K562 (cell line): ENCODE data around the gene IL5. TPM values are rescaled to one million over a fixed set of nuclear protein-coding genes. Genes with fewer than 3 reads are reported as not detected.
A peak's percentile ranks its signal among the peaks of the same experiment; 100 is the strongest.

ENCODE experiments used
- CHCHD3 ChIP-seq: fragments of 250-450 bp; sonication (Bioruptor Pico); IDR thresholded peaks from 2 replicates; pipeline ENCODE4 v2.1.2; 2022; ENCODE audit warnings: mild to moderate bottlenecking
- ELK3 ChIP-seq: fragments of 450-650 bp; formaldehyde crosslinking; IDR thresholded peaks from 2 replicates; pipeline ENCODE4 v1.4.0; 2020; ENCODE audit warnings: mild to moderate bottlenecking
- FOXJ3 ChIP-seq: sonication (generic); formaldehyde crosslinking; IDR thresholded peaks from 2 replicates; pipeline ENCODE4 v1.4.0; 2020; ENCODE audit warnings: mild to moderate bottlenecking, missing genetic modification reagents
- HDAC2 ChIP-seq: fragments of 450-650 bp; IDR thresholded peaks from 2 replicates; pipeline ENCODE4 v1.6.1; 2016; ENCODE audit warnings: mild to moderate bottlenecking
- HNRNPL ChIP-seq: fragments of 200-400 bp; formaldehyde crosslinking; IDR thresholded peaks from 2 replicates; pipeline ENCODE4 v1.6.1; 2017; ENCODE audit warnings: low read depth, mild to moderate bottlenecking, low read length
- HNRNPLL ChIP-seq: fragments of 200-400 bp; formaldehyde crosslinking; IDR thresholded peaks from 2 replicates; pipeline ENCODE4 v1.6.1; 2017; ENCODE audit warnings: low read length, low read depth, mild to moderate bottlenecking; ENCODE audit not compliant: poor library complexity, severe bottlenecking
- ILF3 ChIP-seq: fragments of 450-650 bp; IDR thresholded peaks from 2 replicates; pipeline ENCODE4 v1.6.1; 2018; ENCODE audit warnings: antibody characterized with exemption, mild to moderate bottlenecking, moderate library complexity, borderline replicate concordance
- L3MBTL2 ChIP-seq: fragments of 450-650 bp; IDR thresholded peaks from 2 replicates; pipeline ENCODE4 v1.6.1; 2016; ENCODE audit warnings: mild to moderate bottlenecking, moderate library complexity
- MTA3 ChIP-seq: fragments of 450-650 bp; formaldehyde crosslinking; IDR thresholded peaks from 2 replicates; pipeline ENCODE4 v1.6.1; 2017; ENCODE audit warnings: mild to moderate bottlenecking, borderline replicate concordance
- NBN ChIP-seq: fragments of 450-650 bp; IDR thresholded peaks from 2 replicates; pipeline ENCODE4 v1.6.1; 2016; ENCODE audit warnings: low read depth, mild to moderate bottlenecking
- NR4A1 ChIP-seq, 2 experiments: fragments of 250-450 bp in 1 of 2; fragments of 450-650 bp in 1 of 2; sonication (Bioruptor Pico) in 1 of 2; IDR thresholded peaks; 2 replicates each; pipeline versions ENCODE4 v1.4.0 to v1.6.1; 2016 to 2020; ENCODE audit warnings: mild to moderate bottlenecking in 2 of 2, missing compliant biosample characterization in 1 of 2, missing genetic modification characterization in 1 of 2, moderate library complexity in 1 of 2
- POLR3A ChIP-seq: IDR thresholded peaks from 2 replicates; pipeline ENCODE4 v1.6.1; 2011; ENCODE audit warnings: borderline replicate concordance, mild to moderate bottlenecking, moderate library complexity; ENCODE audit not compliant: insufficient read length, insufficient read depth; ENCODE audit errors: extremely low read depth
- PRPF4 ChIP-seq: fragments of 200-400 bp; formaldehyde crosslinking; IDR thresholded peaks from one replicate; pipeline ENCODE4 v1.6.1; 2017; ENCODE audit warnings: low read length, low read depth, mild to moderate bottlenecking; ENCODE audit not compliant: insufficient read depth, poor library complexity, severe bottlenecking
- RFX7 ChIP-seq: fragments of 250-450 bp; sonication (Bioruptor Pico); IDR thresholded peaks from 2 replicates; pipeline ENCODE4 v1.5.1; 2021; ENCODE audit warnings: mild to moderate bottlenecking
- SMAD2 ChIP-seq: fragments of 150-350 bp; IDR thresholded peaks from 2 replicates; pipeline ENCODE4 v1.6.1; 2014; ENCODE audit warnings: low read depth, mild to moderate bottlenecking, low read length
- SOX6 ChIP-seq: fragments of 450-650 bp; IDR thresholded peaks from 2 replicates; pipeline ENCODE4 v1.6.1; 2014; ENCODE audit warnings: mild to moderate bottlenecking
- TAF15 ChIP-seq: fragments of 200-400 bp; formaldehyde crosslinking; IDR thresholded peaks from 2 replicates; pipeline ENCODE4 v1.6.1; 2017; ENCODE audit warnings: mild to moderate bottlenecking, low read depth, low read length, moderate library complexity
- TARDBP ChIP-seq: fragments of 450-650 bp; IDR thresholded peaks from 2 replicates; pipeline ENCODE4 v1.6.1; 2016
- TOE1 ChIP-seq, 2 experiments: fragments of 450-650 bp in 1 of 2; sonication (generic) in 1 of 2; formaldehyde crosslinking in 1 of 2; IDR thresholded peaks; 2 replicates each; pipeline versions ENCODE4 v1.7.1 to v1.8.0; 2016 to 2022; ENCODE audit warnings: borderline replicate concordance in 2 of 2, mild to moderate bottlenecking in 2 of 2, antibody characterized with exemption in 1 of 2, inconsistent platforms in 1 of 2, low read depth in 1 of 2, missing genetic modification reagents in 1 of 2, moderate library complexity in 1 of 2
- ZNF3 ChIP-seq: fragments of 250-450 bp; sonication (Bioruptor Pico); IDR thresholded peaks from 2 replicates; pipeline ENCODE4 v1.5.0; 2021; ENCODE audit warnings: mild to moderate bottlenecking, moderate library complexity
- ZNF75A ChIP-seq: fragments of 450-650 bp; formaldehyde crosslinking; IDR thresholded peaks from 2 replicates; pipeline ENCODE4 v1.4.0; 2020; ENCODE audit warnings: mild to moderate bottlenecking
- polyA plus RNA-seq, 8 experiments: library from polyadenylated mRNA; depleted of rRNA in 4 of 8; stranded (reverse) in 5 of 8; unstranded in 3 of 8; fragments of >200 nt; fragmentation: Nextera tagmentation in 2 of 8; fragmentation: Illumina TruSeq in 1 of 8; extraction: Ambion mirVana in 2 of 8; extraction: Trizol in 1 of 8; gene quantifications; 2 replicates each; pipeline versions ENCODE4 v1.2.1 to v1.2.3, GENCODE V29; 2011 to 2014; ENCODE audit warnings: inconsistent platforms in 1 of 8, missing spikeins in 1 of 8
- total RNA-seq, 7 experiments: library from RNA; depleted of rRNA in 6 of 7; stranded (reverse); fragments of >200 nt in 6 of 7; fragmentation: Illumina TruSeq in 2 of 7; extraction: Trizol in 2 of 7; gene quantifications; 2 replicates each; pipeline versions ENCODE4 v1.2.1 to v1.2.3, GENCODE V29; 2011 to 2021; ENCODE audit warnings: low replicate concordance in 1 of 7
- TF ChIP-seq, protein P1 (sequence below), 3 experiments: IDR thresholded peaks in 2 of 3; conservative IDR thresholded peaks in 1 of 3; 2 replicates each; pipeline ENCODE4 v1.5.1; 2011 to 2012; ENCODE audit warnings: low read length in 3 of 3, mild to moderate bottlenecking in 3 of 3, control low read depth in 2 of 3, improper control_type of control experiment in 1 of 3, inconsistent platforms in 1 of 3, low read depth in 1 of 3, mixed read lengths in 1 of 3, moderate library complexity in 1 of 3; ENCODE audit not compliant: insufficient read depth in 2 of 3
- TF ChIP-seq, protein P2 (sequence below): fragments of 250-450 bp; sonication (Bioruptor Pico); IDR thresholded peaks from 2 replicates; pipeline ENCODE4 v1.8.0; 2021; ENCODE audit warnings: borderline replicate concordance, mild to moderate bottlenecking, moderate library complexity; ENCODE audit not compliant: poor library complexity, severe bottlenecking

The IL5 gene
- total and polyA plus RNA-seq, 9 of the 15 experiments (the other 6 are each of a cell fraction or from before 2014, with no cell fraction given): 0.44 TPM; not detected in 8

DNA sequence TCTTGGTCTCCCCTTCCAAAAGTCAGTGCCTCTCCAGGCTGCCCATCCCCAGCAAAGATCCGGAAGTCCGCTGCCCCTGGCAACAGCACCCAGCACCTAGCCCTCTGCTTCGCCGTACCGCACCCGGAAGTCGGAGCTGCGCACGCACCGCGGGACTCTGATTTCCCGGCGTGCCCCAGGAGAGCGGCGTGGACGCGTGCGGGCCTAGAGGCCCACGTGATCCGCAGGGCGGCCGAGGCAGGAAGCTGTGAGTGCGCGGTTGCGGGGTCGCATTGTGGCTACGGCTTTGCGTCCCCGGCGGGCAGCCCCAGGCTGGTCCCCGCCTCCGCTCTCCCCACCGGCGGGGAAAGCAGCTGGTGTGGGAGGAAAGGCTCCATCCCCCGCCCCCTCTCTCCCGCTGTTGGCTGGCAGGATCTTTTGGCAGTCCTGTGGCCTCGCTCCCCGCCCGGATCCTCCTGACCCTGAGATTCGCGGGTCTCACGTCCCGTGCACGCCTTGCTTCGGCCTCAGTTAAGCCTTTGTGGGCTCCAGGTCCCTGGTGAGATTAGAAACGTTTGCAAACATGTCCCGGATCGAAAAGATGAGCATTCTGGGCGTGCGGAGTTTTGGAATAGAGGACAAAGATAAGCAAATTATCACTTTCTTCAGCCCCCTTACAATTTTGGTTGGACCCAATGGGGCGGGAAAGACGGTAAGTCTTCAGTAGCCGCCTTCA is 13.6 kb upstream of the IL5 start, which contains the start of gene RAD50 (continued):
- TF ChIP-seq NBN: peak; percentile 44; the same call in 1 of the 2 replicates
- peak; percentile 92 for TF ChIP-seq TOE1 (IDR thresholded peaks at IDR 0.05; ENCODE audit: borderline replicate concordance)
- TF ChIP-seq TOE1 (CRISPR knock-in tag; IDR thresholded peaks at IDR 0.05; ENCODE audit: borderline replicate concordance, low read depth): no peak
- no peak for TF ChIP-seq SMAD2
- peak; percentile 99 for TF ChIP-seq L3MBTL2
- peak; percentile 82 for TF ChIP-seq NR4A1 (CRISPR knock-in tag; IDR thresholded peaks at IDR 0.05)
- TF ChIP-seq NR4A1 (tag; IDR thresholded peaks at IDR 0.05): peak; percentile 71
- TF ChIP-seq, protein P1, sequence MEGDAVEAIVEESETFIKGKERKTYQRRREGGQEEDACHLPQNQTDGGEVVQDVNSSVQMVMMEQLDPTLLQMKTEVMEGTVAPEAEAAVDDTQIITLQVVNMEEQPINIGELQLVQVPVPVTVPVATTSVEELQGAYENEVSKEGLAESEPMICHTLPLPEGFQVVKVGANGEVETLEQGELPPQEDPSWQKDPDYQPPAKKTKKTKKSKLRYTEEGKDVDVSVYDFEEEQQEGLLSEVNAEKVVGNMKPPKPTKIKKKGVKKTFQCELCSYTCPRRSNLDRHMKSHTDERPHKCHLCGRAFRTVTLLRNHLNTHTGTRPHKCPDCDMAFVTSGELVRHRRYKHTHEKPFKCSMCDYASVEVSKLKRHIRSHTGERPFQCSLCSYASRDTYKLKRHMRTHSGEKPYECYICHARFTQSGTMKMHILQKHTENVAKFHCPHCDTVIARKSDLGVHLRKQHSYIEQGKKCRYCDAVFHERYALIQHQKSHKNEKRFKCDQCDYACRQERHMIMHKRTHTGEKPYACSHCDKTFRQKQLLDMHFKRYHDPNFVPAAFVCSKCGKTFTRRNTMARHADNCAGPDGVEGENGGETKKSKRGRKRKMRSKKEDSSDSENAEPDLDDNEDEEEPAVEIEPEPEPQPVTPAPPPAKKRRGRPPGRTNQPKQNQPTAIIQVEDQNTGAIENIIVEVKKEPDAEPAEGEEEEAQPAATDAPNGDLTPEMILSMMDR (IDR thresholded peaks at IDR 0.05 in 2 of 3, conservative IDR thresholded peaks at IDR 0.05 in 1 of 3; ENCODE audit: insufficient read depth in 2 of 3, low read depth in 1 of 3, low read length in 3 of 3): 0 out of 6 replicates have a peak, but pooled peaks of 1 of the 3 experiments have one; percentile 3
- TF ChIP-seq, protein P2, sequence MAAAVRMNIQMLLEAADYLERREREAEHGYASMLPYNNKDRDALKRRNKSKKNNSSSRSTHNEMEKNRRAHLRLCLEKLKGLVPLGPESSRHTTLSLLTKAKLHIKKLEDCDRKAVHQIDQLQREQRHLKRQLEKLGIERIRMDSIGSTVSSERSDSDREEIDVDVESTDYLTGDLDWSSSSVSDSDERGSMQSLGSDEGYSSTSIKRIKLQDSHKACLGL (CRISPR knock-in tag): peak; percentile 87
- no peak for TF ChIP-seq ZNF3 (CRISPR knock-in tag)
- no peak for TF ChIP-seq FOXJ3 (CRISPR knock-in tag)
- peak; percentile 89 for TF ChIP-seq MTA3
- peak; percentile 87 for TF ChIP-seq HDAC2
- TF ChIP-seq ILF3: no peak
- TF ChIP-seq HNRNPLL: peak; percentile 83
- TF ChIP-seq TAF15: no peak
- no peak; the same call in 1 of the 2 replicates for TF ChIP-seq TARDBP
- peak; percentile 86; the same call in 1 of the 2 replicates for TF ChIP-seq HNRNPL
- TF ChIP-seq RFX7 (CRISPR knock-in tag): no peak
- peak; percentile 62; the same call in 1 of the 2 replicates for TF ChIP-seq SOX6
- no peak for TF ChIP-seq ELK3
- no peak for TF ChIP-seq ZNF75A
- TF ChIP-seq PRPF4: no peak
- TF ChIP-seq POLR3A: no peak
- TF ChIP-seq CHCHD3 (CRISPR knock-in tag): no peak
